ENCODE results near the gene STX10.
"Not testable (repeated sequence)": the region's sequence is repeated elsewhere in the genome, so short reads cannot be mapped to it uniquely, and the experiment has no call there.

- not testable (repeated sequence) for TF ChIP-seq POLR2AphosphoS5, CTCF, EP300 (IDR thresholded peaks at IDR 0.05)
Measured at GRCh38 chr19:13166151-13166550, 16.0 kb upstream of the STX10 start.

Data from esophagus muscularis mucosa (tissue), 4 donors.